A549 (cell line): ENCODE results near the gene ARHGEF11. TPM values are rescaled to one million over a fixed set of nuclear protein-coding genes. Genes with fewer than 3 reads are reported as not detected.

Experiments
- ATAC-seq, 2 experiments: fragments of 200-7000 bp in 1 of 2; fragments of >200 bp in 1 of 2; cut with Nextera tagmentation in 1 of 2; cut with Tn5 transposase in 1 of 2; 3 replicates each; pipeline versions ENCODE4 v1.8.0 to v1.9.1; 2018 to 2020; ENCODE audit warnings: mild to moderate bottlenecking in 1 of 2, moderate library complexity in 1 of 2
- CTCF ChIA-PET: fragments of 300-600 bp; sonication (Branson Sonifier 250); formaldehyde crosslinking; extraction: SDS; loops from one replicate; lab custom pipeline; 2021; ENCODE audit warnings: antibody characterized with exemption, inconsistent platforms; lab: Yijun Ruan, JAX
- POLR2A ChIA-PET: fragments of 350-600 bp; formaldehyde crosslinking; extraction: SDS; loops from one replicate; lab custom pipeline; 2021; ENCODE audit warnings: antibody characterized with exemption, inconsistent platforms; lab: Yijun Ruan, JAX
- DNase-seq, 2 experiments: peaks; one replicate each; pipeline versions ENCODE4 v3.0.0 to v3.0.0-alpha.2; 2011 to 2016; ENCODE audit warnings: low read depth in 1 of 2, low spot score in 1 of 2
- FAIRE-seq: peaks from 2 replicates; lab custom pipeline; 2011; peaks lifted over from hg19 to GRCh38; lab: Jason Lieb, UNC
- H3K27ac ChIP-seq, 2 experiments: fragments of >200 bp; sonication (Bioruptor Twin); formaldehyde crosslinking; 3 replicates each; pipeline ENCODE4 v1.5.1; 2016 to 2017
- H3K4me1 ChIP-seq: fragments of >200 bp; sonication (Bioruptor Twin); formaldehyde crosslinking; 3 replicates; pipeline ENCODE4 v1.6.1; 2016
- H3K4me2 ChIP-seq: fragments of >200 bp; sonication (Bioruptor Twin); formaldehyde crosslinking; 3 replicates; pipeline ENCODE4 v1.6.1; 2016
- H3K4me3 ChIP-seq: fragments of >200 bp; sonication (Bioruptor Twin); formaldehyde crosslinking; 3 replicates; pipeline ENCODE4 v1.5.1; 2016
- H3K9me3 ChIP-seq: fragments of >200 bp; sonication (Bioruptor Twin); formaldehyde crosslinking; 3 replicates; pipeline ENCODE4 v1.6.1; 2016
- CTCF ChIP-seq: fragments of >200 bp; sonication (Bioruptor Twin); formaldehyde crosslinking; IDR thresholded peaks from 3 replicates; pipeline ENCODE4 v1.5.1; 2016
- EHMT2 ChIP-seq: fragments of 200-600 bp; sonication (generic); IDR thresholded peaks from 2 replicates; pipeline ENCODE4 v1.6.1; 2016; ENCODE audit warnings: antibody characterized with exemption, low read depth, mild to moderate bottlenecking, moderate library complexity
- ESRRA ChIP-seq: fragments of 150-350 bp; IDR thresholded peaks from 2 replicates; pipeline ENCODE4 v1.6.1; 2014; ENCODE audit warnings: mild to moderate bottlenecking, low read length, borderline replicate concordance
- FOSB ChIP-seq: fragments of 250-450 bp; sonication (Bioruptor Pico); IDR thresholded peaks from 2 replicates; pipeline ENCODE4 v1.5.0; 2020; ENCODE audit warnings: mild to moderate bottlenecking, moderate library complexity
- HMGXB4 ChIP-seq: fragments of 250-450 bp; sonication (Bioruptor Pico); IDR thresholded peaks from 2 replicates; pipeline ENCODE4 v1.5.0; 2021; ENCODE audit warnings: mild to moderate bottlenecking, moderate library complexity, borderline replicate concordance
- HOXA7 ChIP-seq: fragments of 250-450 bp; sonication (Bioruptor Pico); IDR thresholded peaks from 2 replicates; pipeline ENCODE4 v1.5.0; 2020; ENCODE audit warnings: mild to moderate bottlenecking, moderate library complexity
- JUN ChIP-seq, 2 experiments: fragments of >200 bp; sonication (Bioruptor Twin); formaldehyde crosslinking; IDR thresholded peaks; 2 replicates in 1 of 2; 3 replicates in 1 of 2; pipeline ENCODE4 v1.6.1; 2016 to 2017
- KDM1A ChIP-seq: fragments of 200-600 bp; sonication (generic); IDR thresholded peaks from 2 replicates; pipeline ENCODE4 v1.6.1; 2016; ENCODE audit warnings: low read depth, mild to moderate bottlenecking
- MYC ChIP-seq: IDR thresholded peaks from 2 replicates; pipeline ENCODE4 v1.6.1; 2012; ENCODE audit warnings: mild to moderate bottlenecking, inconsistent platforms, low read length, improper control_type of control experiment, borderline replicate concordance
- NPAS2 ChIP-seq: fragments of 250-450 bp; sonication (Bioruptor Pico); IDR thresholded peaks from 2 replicates; pipeline ENCODE4 v1.8.0; 2022; ENCODE audit warnings: mild to moderate bottlenecking, moderate library complexity, borderline replicate concordance
- PHF8 ChIP-seq: fragments of 200-600 bp; sonication (generic); IDR thresholded peaks from 2 replicates; pipeline ENCODE4 v1.6.1; 2016; ENCODE audit warnings: low read depth, mild to moderate bottlenecking, antibody characterized with exemption, moderate library complexity, borderline replicate concordance
- RAD21 ChIP-seq, 2 experiments: fragments of >200 bp in 1 of 2; sonication (Bioruptor Twin) in 1 of 2; formaldehyde crosslinking in 1 of 2; IDR thresholded peaks in 1 of 2; conservative IDR thresholded peaks in 1 of 2; 2 replicates in 1 of 2; 3 replicates in 1 of 2; pipeline ENCODE4 v1.6.1; 2012 to 2018; ENCODE audit warnings: inconsistent platforms in 1 of 2
- SMC3 ChIP-seq: fragments of >200 bp; sonication (Bioruptor Twin); formaldehyde crosslinking; IDR thresholded peaks from 3 replicates; pipeline ENCODE4 v1.6.1; 2018; ENCODE audit warnings: inconsistent platforms
- USF2 ChIP-seq: fragments of 450-650 bp; IDR thresholded peaks from 2 replicates; pipeline ENCODE4 v1.6.1; 2014; ENCODE audit warnings: antibody characterized with exemption
- ZFP36 ChIP-seq: fragments of 450-650 bp; IDR thresholded peaks from 2 replicates; pipeline ENCODE4 v1.6.1; 2014; ENCODE audit warnings: borderline replicate concordance; ENCODE audit not compliant: partially characterized antibody
- ZNF302 ChIP-seq: fragments of 250-450 bp; sonication (Bioruptor Pico); IDR thresholded peaks from 2 replicates; pipeline ENCODE4 v1.9.0; 2021; ENCODE audit warnings: inconsistent platforms, mild to moderate bottlenecking, moderate library complexity
- ZSCAN20 ChIP-seq: fragments of 250-450 bp; sonication (Bioruptor Pico); IDR thresholded peaks from 2 replicates; pipeline ENCODE4 v1.8.0; 2022; ENCODE audit warnings: mild to moderate bottlenecking, moderate library complexity
- WGBS: methylation state at CpG from one replicate; pipeline ENCODE4 v1.1.6; 2017; ENCODE audit errors: missing lambda C conversion rate; 5-methylcytosine and 5-hydroxymethylcytosine counted together
- polyA plus RNA-seq, 4 experiments: library from polyadenylated mRNA; depleted of rRNA in 3 of 4; stranded (reverse); fragments of >200 nt; fragmentation: RNase III in 1 of 4; extraction: RNeasy Plus Mini Kit Qiagen cat#74134 plus additional on column Dnase treatment in 1 of 4; gene quantifications; 2 replicates in 3 of 4; 3 replicates in 1 of 4; pipeline ENCODE4 v1.2.3, GENCODE V29; 2011 to 2017
- TF ChIP-seq, protein P1 (sequence below): fragments of 250-450 bp; sonication (Bioruptor Pico); IDR thresholded peaks from 2 replicates; pipeline ENCODE4 v1.5.0; 2020; ENCODE audit warnings: low read depth, mild to moderate bottlenecking, moderate library complexity
- TF ChIP-seq, protein P2 (sequence below): IDR thresholded peaks from 2 replicates; pipeline ENCODE4 v1.6.1; 2012

ARHGEF11 gene
- polyA plus RNA-seq, 2 of the 4 experiments (the other 2 are of a cell fraction): 15.7 to 17.1 TPM

DNA sequence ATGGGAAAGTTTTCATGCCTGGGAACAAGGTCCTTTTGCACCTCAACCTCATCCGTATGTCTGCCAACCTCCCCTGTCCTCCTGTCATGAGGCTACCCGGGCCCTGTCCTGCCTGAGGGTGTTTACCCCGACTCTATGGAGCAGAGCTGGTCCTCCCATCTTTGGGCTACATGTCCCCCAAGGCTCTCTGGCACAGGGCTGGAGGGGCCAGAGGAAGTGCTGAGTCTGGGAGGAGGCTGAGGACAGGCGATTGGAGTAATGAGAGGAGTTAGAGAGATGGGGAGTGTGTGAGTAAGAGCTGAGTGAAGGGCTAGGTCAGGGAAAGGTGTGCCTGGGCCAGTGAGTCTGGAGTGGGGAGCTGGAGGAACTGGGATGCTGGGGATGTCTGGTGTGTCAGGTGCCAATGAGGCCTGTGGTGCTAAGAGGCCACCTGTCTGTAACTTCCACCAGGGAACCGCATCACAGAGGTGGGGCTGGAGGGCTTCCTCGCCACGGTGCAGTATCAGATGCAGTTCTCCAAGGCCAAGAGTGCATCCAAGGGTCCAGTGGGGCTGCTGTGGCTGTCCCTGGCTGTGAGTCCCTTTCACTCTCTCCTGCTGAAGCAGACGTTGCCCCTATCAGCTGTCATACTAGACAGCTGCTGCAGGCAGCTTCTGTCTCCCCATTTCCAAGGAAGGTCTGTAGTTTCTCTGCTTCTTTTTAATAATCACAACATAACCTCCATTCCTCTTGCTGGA is 113.4 kb downstream of the ARHGEF11 start:
- Histone ChIP-seq H3K27ac (no peak overlapping the region), H3K4me2 (no peak overlapping the region), H3K4me3 (no peak overlapping the region), H3K9me3 (no peaks in the 10 kb centered on the region), H3K4me1 (0 out of 3 replicates have a peak, but pooled peaks cover 3% of the 10 kb centered on the region)
- ChIA-PET POLR2A (interaction anchor here (0.7 kb wide), 1 partner anchor 9 kb away, joined by 3 read pairs; no protein-coding TSS in a partner anchor), CTCF (interaction anchor here (0.6 to 2.7 kb wide), 14 partner anchors 9 to 206 kb away, joined by 3 to 26 read pairs (median 4); partner anchors contain the start of genes INSRR, NTRK1 and PEAR1)
- DNase-seq (no peak), FAIRE-seq (no peak), ATAC-seq (no peak)
- WGBS: 75% methylated on average over 8 of the region's 8 CpGs
- TF ChIP-seq SMC3 (no peak), HMGXB4 (no peak), EHMT2 (no peak), ZFP36 (no peak), ZNF302 (CRISPR knock-in tag) (no peak), FOSB (no peak), JUN (IDR thresholded peaks at IDR 0.05) (no peak), NPAS2 (CRISPR knock-in tag) (no peak), RAD21 (conservative IDR thresholded peaks at IDR 0.05 in 1 of 2, IDR thresholded peaks at IDR 0.05 in 1 of 2) (no peak)
- TF ChIP-seq, protein P1, sequence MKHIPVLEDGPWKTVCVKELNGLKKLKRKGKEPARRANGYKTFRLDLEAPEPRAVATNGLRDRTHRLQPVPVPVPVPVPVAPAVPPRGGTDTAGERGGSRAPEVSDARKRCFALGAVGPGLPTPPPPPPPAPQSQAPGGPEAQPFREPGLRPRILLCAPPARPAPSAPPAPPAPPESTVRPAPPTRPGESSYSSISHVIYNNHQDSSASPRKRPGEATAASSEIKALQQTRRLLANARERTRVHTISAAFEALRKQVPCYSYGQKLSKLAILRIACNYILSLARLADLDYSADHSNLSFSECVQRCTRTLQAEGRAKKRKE (CRISPR knock-in tag): no peak
- TF ChIP-seq, protein P2, sequence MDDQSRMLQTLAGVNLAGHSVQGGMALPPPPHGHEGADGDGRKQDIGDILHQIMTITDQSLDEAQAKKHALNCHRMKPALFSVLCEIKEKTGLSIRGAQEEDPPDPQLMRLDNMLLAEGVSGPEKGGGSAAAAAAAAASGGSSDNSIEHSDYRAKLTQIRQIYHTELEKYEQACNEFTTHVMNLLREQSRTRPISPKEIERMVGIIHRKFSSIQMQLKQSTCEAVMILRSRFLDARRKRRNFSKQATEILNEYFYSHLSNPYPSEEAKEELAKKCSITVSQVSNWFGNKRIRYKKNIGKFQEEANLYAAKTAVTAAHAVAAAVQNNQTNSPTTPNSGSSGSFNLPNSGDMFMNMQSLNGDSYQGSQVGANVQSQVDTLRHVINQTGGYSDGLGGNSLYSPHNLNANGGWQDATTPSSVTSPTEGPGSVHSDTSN: no peak

DNA sequence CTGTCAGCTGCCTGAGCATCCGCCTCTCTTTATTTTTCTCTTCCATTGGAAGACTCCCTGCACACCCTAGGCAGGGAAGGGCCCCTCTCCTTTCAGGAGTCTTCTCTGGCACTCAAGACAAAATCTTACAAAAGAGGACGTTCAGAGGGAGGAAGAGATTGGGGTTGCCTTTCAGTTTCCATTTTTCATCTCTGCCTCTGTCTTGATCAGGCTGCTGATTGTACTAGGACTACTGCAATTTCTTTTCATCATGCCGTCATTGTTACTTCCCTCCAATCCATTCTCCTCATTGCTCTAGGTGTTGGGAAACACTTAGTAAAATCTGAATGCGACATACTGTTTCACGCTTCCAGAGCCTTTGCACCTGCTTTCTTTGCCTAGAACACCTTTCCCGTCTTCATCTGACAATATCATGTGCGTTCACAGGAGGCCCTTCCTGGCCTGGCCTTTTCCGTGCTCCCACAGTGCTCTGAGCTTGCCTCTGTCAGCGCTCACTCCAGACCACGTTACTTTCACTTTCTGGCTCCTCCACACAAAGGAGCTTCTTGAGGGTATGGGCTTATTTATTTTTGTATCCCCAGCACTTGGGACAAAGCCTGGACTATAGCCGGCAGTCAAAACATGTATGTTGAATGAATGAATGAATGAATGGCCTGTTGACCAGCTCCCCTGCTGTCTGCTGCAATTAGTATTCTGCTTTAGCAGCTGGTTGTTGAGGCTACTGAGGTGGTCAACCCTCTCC is 114.2 kb downstream of the ARHGEF11 start:
- no peaks in the 10 kb centered on the region for H3K9me3 ChIP-seq
- ATAC-seq (no peak), DNase-seq (no peak), FAIRE-seq (no peak)
- TF ChIP-seq PHF8: no peak
- TF ChIP-seq KDM1A: no peak
- TF ChIP-seq HOXA7 (CRISPR knock-in tag): no peak
- no peak for TF ChIP-seq MYC
- TF ChIP-seq USF2: no peak
- TF ChIP-seq CTCF: no peak
- TF ChIP-seq ESRRA: no peak
- TF ChIP-seq ZSCAN20 (CRISPR knock-in tag): no peak
- no peak for TF ChIP-seq FOSB
- 83% methylated on average over 11 of the region's 11 CpGs for WGBS
- ChIA-PET CTCF (interaction anchor here (0.6 to 2.7 kb wide), 11 partner anchors 9 to 241 kb away, joined by 3 to 26 read pairs (median 4); partner anchors contain the start of genes INSRR, NTRK1 and PEAR1), POLR2A (no interaction called here)
- 0 out of 3 replicates have a peak, but pooled peaks cover 3% of the 10 kb centered on the region for H3K4me1 ChIP-seq
- no peak overlapping the region for H3K4me2 ChIP-seq
- no peak overlapping the region for H3K4me3 ChIP-seq
- no peak overlapping the region for H3K27ac ChIP-seq
